ENCODE data around the gene PNPLA6. TPM values are rescaled to one million over a fixed set of nuclear protein-coding genes. Genes with fewer than 3 reads are reported as not detected.

The PNPLA6 gene
- total and polyA plus RNA-seq, 9 of the 15 experiments (the other 6 are each of a cell fraction or from before 2014, with no cell fraction given) = 0.07 to 30.2 (median 8.3) TPM

- TF ChIP-seq MAZ (CRISPR knock-in tag; conservative IDR thresholded peaks at IDR 0.05 in 1 of 2, IDR thresholded peaks at IDR 0.05 in 1 of 2) (peak in 1 of 2 experiments; percentile 100; a peak in 2 of 4 replicates), TAL1 (IDR thresholded peaks at IDR 0.05) (no peak), NR3C1 (CRISPR knock-in tag; IDR thresholded peaks at IDR 0.05) (peak; percentile 100), EGR1 (conservative IDR thresholded peaks at IDR 0.05) (peak; percentile 63), ARID4B (CRISPR knock-in tag; IDR thresholded peaks at IDR 0.05) (peak; percentile 99), ZNF197 (CRISPR knock-in tag; IDR thresholded peaks at IDR 0.05; ENCODE audit: low read depth) (peak; percentile 99), AFF1 (IDR thresholded peaks at IDR 0.05; ENCODE audit: low read depth in 1 of 2, partially characterized antibody in 2 of 2) (peak in 1 of 2 experiments; percentile 100), ZFX (CRISPR knock-in tag; IDR thresholded peaks at IDR 0.05) (peak; percentile 54), CBFB (CRISPR knock-in tag; IDR thresholded peaks at IDR 0.05) (0 out of 2 replicates have a peak, but pooled peaks have one; percentile 43), PTBP1 (IDR thresholded peaks at IDR 0.05; ENCODE audit: low read depth, low read length) (no peak), SMAD2 (IDR thresholded peaks at IDR 0.05; ENCODE audit: low read depth, low read length) (no peak), FOXK1 (CRISPR knock-in tag; IDR thresholded peaks at IDR 0.05; ENCODE audit: borderline replicate concordance) (peak; percentile 99)
- TF ChIP-seq, protein P1, sequence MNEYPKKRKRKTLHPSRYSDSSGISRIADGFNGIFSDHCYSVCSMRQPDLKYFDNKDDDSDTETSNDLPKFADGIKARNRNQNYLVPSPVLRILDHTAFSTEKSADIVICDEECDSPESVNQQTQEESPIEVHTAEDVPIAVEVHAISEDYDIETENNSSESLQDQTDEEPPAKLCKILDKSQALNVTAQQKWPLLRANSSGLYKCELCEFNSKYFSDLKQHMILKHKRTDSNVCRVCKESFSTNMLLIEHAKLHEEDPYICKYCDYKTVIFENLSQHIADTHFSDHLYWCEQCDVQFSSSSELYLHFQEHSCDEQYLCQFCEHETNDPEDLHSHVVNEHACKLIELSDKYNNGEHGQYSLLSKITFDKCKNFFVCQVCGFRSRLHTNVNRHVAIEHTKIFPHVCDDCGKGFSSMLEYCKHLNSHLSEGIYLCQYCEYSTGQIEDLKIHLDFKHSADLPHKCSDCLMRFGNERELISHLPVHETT (CRISPR knock-in tag; conservative IDR thresholded peaks at IDR 0.05 in 1 of 2, IDR thresholded peaks at IDR 0.05 in 1 of 2) = peak; percentile 94 to 99
- TF ChIP-seq, protein P2, sequence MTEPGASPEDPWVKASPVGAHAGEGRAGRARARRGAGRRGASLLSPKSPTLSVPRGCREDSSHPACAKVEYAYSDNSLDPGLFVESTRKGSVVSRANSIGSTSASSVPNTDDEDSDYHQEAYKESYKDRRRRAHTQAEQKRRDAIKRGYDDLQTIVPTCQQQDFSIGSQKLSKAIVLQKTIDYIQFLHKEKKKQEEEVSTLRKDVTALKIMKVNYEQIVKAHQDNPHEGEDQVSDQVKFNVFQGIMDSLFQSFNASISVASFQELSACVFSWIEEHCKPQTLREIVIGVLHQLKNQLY (CRISPR knock-in tag; conservative IDR thresholded peaks at IDR 0.05) = peak in 1 of 2 experiments; percentile 98; a peak in 2 of 4 replicates
Observed at GRCh38 chr19:7562646-7563393, 27.3 kb downstream of the PNPLA6 start (continued).
